ENCODE results near the gene KIF6. TPM values are rescaled to one million over a fixed set of nuclear protein-coding genes. Genes with fewer than 3 reads are reported as not detected.

Gene KIF6
- total RNA-seq, 1 donor from 2014 or later: not detected

GRCh38 chr6:39411465-39411864 lies 313.7 kb downstream of the KIF6 start:
- intact Hi-C loops (cut with DNase I): no loop called here
- DNase-seq (ENCODE audit: low spot score): no peak

- intact Hi-C loops (cut with DNase I): no loop called here
- DNase-seq (ENCODE audit: low spot score): no peak
Observed at GRCh38 chr6:39411001-39411400, 314.2 kb downstream of the KIF6 start.

GRCh38 chr6:39409889-39410288 lies 315.3 kb downstream of the KIF6 start:
- intact Hi-C loops (cut with DNase I): no loop called here

GRCh38 chr6:39407446-39407993 lies 317.7 kb downstream of the KIF6 start:
- intact Hi-C loops (cut with DNase I): no loop called here
- no peak for DNase-seq (ENCODE audit: low spot score)

More at GRCh38 chr6:39409889-39410288, 315.3 kb downstream of the KIF6 start:
- DNase-seq (ENCODE audit: low spot score): no peak

- intact Hi-C loops (cut with DNase I): no loop called here
- DNase-seq (ENCODE audit: low spot score): no peak
Observed at GRCh38 chr6:39404312-39404711, 320.9 kb downstream of the KIF6 start.

GRCh38 chr6:39403304-39403703 lies 321.9 kb downstream of the KIF6 start:
- intact Hi-C loops (cut with DNase I): no loop called here
- DNase-seq (ENCODE audit: low spot score): no peak

GRCh38 chr6:39402239-39402751 lies 322.9 kb downstream of the KIF6 start:
- intact Hi-C loops (cut with DNase I): no loop called here
- no peak for DNase-seq (ENCODE audit: low spot score)

- DNase-seq (ENCODE audit: low spot score): no peak
- intact Hi-C loops (cut with DNase I): no loop called here
Observed at GRCh38 chr6:39401376-39401775, 323.8 kb downstream of the KIF6 start.

- DNase-seq (ENCODE audit: low spot score): no peak
- intact Hi-C loops (cut with DNase I): no loop called here
Observed at GRCh38 chr6:39400026-39400425, 325.2 kb downstream of the KIF6 start.

GRCh38 chr6:39396854-39397253 lies 328.4 kb downstream of the KIF6 start:
- intact Hi-C loops (cut with DNase I): no loop called here
- DNase-seq (ENCODE audit: low spot score): no peak

GRCh38 chr6:39393075-39393474 lies 332.1 kb downstream of the KIF6 start:
- DNase-seq (ENCODE audit: low spot score): no peak
- intact Hi-C loops (cut with DNase I): no loop called here

- intact Hi-C loops (cut with DNase I): no loop called here
- no peak for DNase-seq (ENCODE audit: low spot score)
Observed at GRCh38 chr6:39391182-39391581, 334.0 kb downstream of the KIF6 start.

- intact Hi-C loops (cut with DNase I): no loop called here
Observed at GRCh38 chr6:39389484-39389767, 335.8 kb downstream of the KIF6 start.

GRCh38 chr6:39388606-39389483 lies 336.4 kb downstream of the KIF6 start:
- DNase-seq (ENCODE audit: low spot score): no peak
- intact Hi-C loops (cut with DNase I): no loop called here

More at GRCh38 chr6:39389484-39389767, 335.8 kb downstream of the KIF6 start:
- no peak for DNase-seq (ENCODE audit: low spot score)

- intact Hi-C loops (cut with DNase I): no loop called here
- DNase-seq (ENCODE audit: low spot score): no peak
Observed at GRCh38 chr6:39387785-39388184, 337.4 kb downstream of the KIF6 start.

- intact Hi-C loops (cut with DNase I): no loop called here
- no peak for DNase-seq (ENCODE audit: low spot score)
Observed at GRCh38 chr6:39386487-39386886, 338.7 kb downstream of the KIF6 start.

GRCh38 chr6:39381550-39382140 lies 343.6 kb downstream of the KIF6 start:
- intact Hi-C loops (cut with DNase I): no loop called here

GRCh38 chr6:39380837-39381549 lies 344.2 kb downstream of the KIF6 start:
- intact Hi-C loops (cut with DNase I): no loop called here
- no peak for DNase-seq (ENCODE audit: low spot score)

More at GRCh38 chr6:39381550-39382140, 343.6 kb downstream of the KIF6 start:
- no peak for DNase-seq (ENCODE audit: low spot score)

- no peak for DNase-seq (ENCODE audit: low spot score)
- intact Hi-C loops (cut with DNase I): loop anchor here (5.0 kb wide), 1 partner anchor 513 kb away; no protein-coding TSS in a partner anchor
Observed at GRCh38 chr6:39378960-39379425, 346.2 kb downstream of the KIF6 start.
